GM12878 (cell line): ENCODE data around the gene IL18RAP. TPM values are rescaled to one million over a fixed set of nuclear protein-coding genes. Genes with fewer than 3 reads are reported as not detected.

Source experiments
- BACH1 ChIP-seq: fragments of 450-650 bp; IDR thresholded peaks from 2 replicates; pipeline ENCODE4 v1.6.1; 2017; ENCODE audit warnings: mild to moderate bottlenecking, borderline replicate concordance
- EGR1 ChIP-seq, 2 experiments: IDR thresholded peaks; 1 replicate in 1 of 2; 2 replicates in 1 of 2; pipeline ENCODE4 v1.6.1; 2011 to 2012; ENCODE audit warnings: low read depth in 2 of 2, low read length in 2 of 2, borderline replicate concordance in 1 of 2, mild to moderate bottlenecking in 1 of 2, moderate library complexity in 1 of 2
- HSF1 ChIP-seq: fragments of 150-350 bp; IDR thresholded peaks from 2 replicates; pipeline ENCODE4 v1.6.1; 2014; ENCODE audit warnings: mild to moderate bottlenecking, low read depth, low read length
- KLF5 ChIP-seq: fragments of 450-650 bp; IDR thresholded peaks from 2 replicates; pipeline ENCODE4 v1.6.1; 2014; ENCODE audit warnings: mild to moderate bottlenecking; ENCODE audit not compliant: partially characterized antibody
- MEF2A ChIP-seq: IDR thresholded peaks from 2 replicates; pipeline ENCODE4 v1.6.1; 2011; ENCODE audit warnings: low read depth, mild to moderate bottlenecking, low read length, moderate library complexity; ENCODE audit not compliant: insufficient read depth
- MYC ChIP-seq: IDR thresholded peaks from 2 replicates; pipeline ENCODE4 v1.6.1; 2011; ENCODE audit warnings: mild to moderate bottlenecking, low read length, moderate library complexity, inconsistent platforms; ENCODE audit not compliant: insufficient read depth, insufficient replicate concordance, insufficient read length, severe bottlenecking
- PAX5 ChIP-seq: IDR thresholded peaks from 2 replicates; pipeline ENCODE4 v1.6.1; 2011; ENCODE audit warnings: low read depth, low read length, borderline replicate concordance
- RAD21 ChIP-seq: IDR thresholded peaks from 2 replicates; pipeline ENCODE4 v1.6.1; 2011; ENCODE audit warnings: mild to moderate bottlenecking, low read depth, low read length, moderate library complexity; ENCODE audit not compliant: insufficient read depth
- RAD51 ChIP-seq: fragments of 450-650 bp; IDR thresholded peaks from 2 replicates; pipeline ENCODE4 v1.6.1; 2016; ENCODE audit warnings: moderate library complexity, mild to moderate bottlenecking, inconsistent platforms
- RCOR1 ChIP-seq: conservative IDR thresholded peaks from 2 replicates; pipeline ENCODE4 v1.6.1; 2012; ENCODE audit warnings: low read depth, low read length, improper control_type of control experiment
- RFX5 ChIP-seq: IDR thresholded peaks from 2 replicates; pipeline ENCODE4 v1.6.1; 2011; ENCODE audit warnings: low read depth, low read length, improper control_type of control experiment
- SMC3 ChIP-seq: IDR thresholded peaks from 2 replicates; pipeline ENCODE4 v1.6.1; 2011; ENCODE audit warnings: low read length, improper control_type of control experiment, borderline replicate concordance
- polyA plus RNA-seq, 11 experiments: library from polyadenylated mRNA; depleted of rRNA in 4 of 11; unstranded in 6 of 11; stranded (reverse) in 5 of 11; fragments of >200 nt; fragmentation: Nextera tagmentation in 4 of 11; fragmentation: Illumina TruSeq in 1 of 11; extraction: Ambion mirVana in 4 of 11; extraction: Trizol in 1 of 11; gene quantifications; 1 replicate in 1 of 11; 2 replicates in 10 of 11; pipeline versions ENCODE4 v1.2.1 to v1.2.3, GENCODE V29; 2011 to 2016; ENCODE audit warnings: inconsistent platforms in 2 of 11, missing spikeins in 2 of 11, low read depth in 1 of 11
- total RNA-seq, 4 experiments: library from RNA; depleted of rRNA in 3 of 4; stranded (reverse); fragments of >200 nt in 3 of 4; fragmentation: Illumina TruSeq in 1 of 4; extraction: Trizol in 1 of 4; gene quantifications; 2 replicates each; pipeline versions ENCODE4 v1.2.1 to v1.2.3, GENCODE V29; 2013 to 2021
- TF ChIP-seq, protein P1 (sequence below): fragments of 450-650 bp; IDR thresholded peaks from 2 replicates; pipeline ENCODE4 v1.6.1; 2017; ENCODE audit warnings: mild to moderate bottlenecking
- TF ChIP-seq, protein P2 (sequence below): fragments of 450-650 bp; formaldehyde crosslinking; IDR thresholded peaks from 2 replicates; pipeline ENCODE4 v1.4.0; 2020; ENCODE audit warnings: mild to moderate bottlenecking, moderate library complexity

Gene IL18RAP
- total and polyA plus RNA-seq, 10 of the 15 experiments (the other 5 are each of a cell fraction or from before 2014, with no cell fraction given) = 0.37 to 1.6 (median 0.75) TPM; not detected in 1

- TF ChIP-seq KLF5 (no peak), BACH1 (no peak), RCOR1 (no peak), HSF1 (no peak), RAD21 (peak; percentile 70), EGR1 (IDR thresholded peaks at IDR 0.05; ENCODE audit: borderline replicate concordance in 1 of 2, low read depth in 2 of 2, low read length in 2 of 2) (no peak), MYC (no peak), MEF2A (no peak), RAD51 (no peak), PAX5 (no peak), SMC3 (peak; percentile 83), RFX5 (no peak)
- TF ChIP-seq, protein P1, sequence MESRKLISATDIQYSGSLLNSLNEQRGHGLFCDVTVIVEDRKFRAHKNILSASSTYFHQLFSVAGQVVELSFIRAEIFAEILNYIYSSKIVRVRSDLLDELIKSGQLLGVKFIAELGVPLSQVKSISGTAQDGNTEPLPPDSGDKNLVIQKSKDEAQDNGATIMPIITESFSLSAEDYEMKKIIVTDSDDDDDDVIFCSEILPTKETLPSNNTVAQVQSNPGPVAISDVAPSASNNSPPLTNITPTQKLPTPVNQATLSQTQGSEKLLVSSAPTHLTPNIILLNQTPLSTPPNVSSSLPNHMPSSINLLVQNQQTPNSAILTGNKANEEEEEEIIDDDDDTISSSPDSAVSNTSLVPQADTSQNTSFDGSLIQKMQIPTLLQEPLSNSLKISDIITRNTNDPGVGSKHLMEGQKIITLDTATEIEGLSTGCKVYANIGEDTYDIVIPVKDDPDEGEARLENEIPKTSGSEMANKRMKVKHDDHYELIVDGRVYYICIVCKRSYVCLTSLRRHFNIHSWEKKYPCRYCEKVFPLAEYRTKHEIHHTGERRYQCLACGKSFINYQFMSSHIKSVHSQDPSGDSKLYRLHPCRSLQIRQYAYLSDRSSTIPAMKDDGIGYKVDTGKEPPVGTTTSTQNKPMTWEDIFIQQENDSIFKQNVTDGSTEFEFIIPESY = no peak
- TF ChIP-seq, protein P2, sequence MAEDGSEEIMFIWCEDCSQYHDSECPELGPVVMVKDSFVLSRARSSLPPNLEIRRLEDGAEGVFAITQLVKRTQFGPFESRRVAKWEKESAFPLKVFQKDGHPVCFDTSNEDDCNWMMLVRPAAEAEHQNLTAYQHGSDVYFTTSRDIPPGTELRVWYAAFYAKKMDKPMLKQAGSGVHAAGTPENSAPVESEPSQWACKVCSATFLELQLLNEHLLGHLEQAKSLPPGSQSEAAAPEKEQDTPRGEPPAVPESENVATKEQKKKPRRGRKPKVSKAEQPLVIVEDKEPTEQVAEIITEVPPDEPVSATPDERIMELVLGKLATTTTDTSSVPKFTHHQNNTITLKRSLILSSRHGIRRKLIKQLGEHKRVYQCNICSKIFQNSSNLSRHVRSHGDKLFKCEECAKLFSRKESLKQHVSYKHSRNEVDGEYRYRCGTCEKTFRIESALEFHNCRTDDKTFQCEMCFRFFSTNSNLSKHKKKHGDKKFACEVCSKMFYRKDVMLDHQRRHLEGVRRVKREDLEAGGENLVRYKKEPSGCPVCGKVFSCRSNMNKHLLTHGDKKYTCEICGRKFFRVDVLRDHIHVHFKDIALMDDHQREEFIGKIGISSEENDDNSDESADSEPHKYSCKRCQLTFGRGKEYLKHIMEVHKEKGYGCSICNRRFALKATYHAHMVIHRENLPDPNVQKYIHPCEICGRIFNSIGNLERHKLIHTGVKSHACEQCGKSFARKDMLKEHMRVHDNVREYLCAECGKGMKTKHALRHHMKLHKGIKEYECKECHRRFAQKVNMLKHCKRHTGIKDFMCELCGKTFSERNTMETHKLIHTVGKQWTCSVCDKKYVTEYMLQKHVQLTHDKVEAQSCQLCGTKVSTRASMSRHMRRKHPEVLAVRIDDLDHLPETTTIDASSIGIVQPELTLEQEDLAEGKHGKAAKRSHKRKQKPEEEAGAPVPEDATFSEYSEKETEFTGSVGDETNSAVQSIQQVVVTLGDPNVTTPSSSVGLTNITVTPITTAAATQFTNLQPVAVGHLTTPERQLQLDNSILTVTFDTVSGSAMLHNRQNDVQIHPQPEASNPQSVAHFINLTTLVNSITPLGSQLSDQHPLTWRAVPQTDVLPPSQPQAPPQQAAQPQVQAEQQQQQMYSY (CRISPR knock-in tag) = no peak
- TF ChIP-seq, all 136 proteins: peak for 5
Observed at GRCh38 chr2:102473020-102473419, 50.1 kb downstream of the IL18RAP start, which contains the start of gene SLC9A4 (continued).
